ENCODE results near the gene SEPTIN6.

The SEPTIN6 gene

GRCh38 chrX:119647552-119648420, 45.2 kb downstream of the SEPTIN6 start:
- DNase-seq = no peak

GRCh38 chrX:119647089-119647488, 45.9 kb downstream of the SEPTIN6 start:
- DNase-seq = no peak

- no peak for DNase-seq
These were observed 46.5 kb downstream of the SEPTIN6 start for GRCh38 chrX:119646515-119646914.

- no peak for DNase-seq
These were observed 49.3 kb downstream of the SEPTIN6 start for GRCh38 chrX:119643696-119644095.
